ENCODE results near the gene NKAIN4. TPM values are rescaled to one million over a fixed set of nuclear protein-coding genes. Genes with fewer than 3 reads are reported as not detected.

NKAIN4 gene
- total RNA-seq, 1 donor from 2014 or later: 0.60 TPM

DNA sequence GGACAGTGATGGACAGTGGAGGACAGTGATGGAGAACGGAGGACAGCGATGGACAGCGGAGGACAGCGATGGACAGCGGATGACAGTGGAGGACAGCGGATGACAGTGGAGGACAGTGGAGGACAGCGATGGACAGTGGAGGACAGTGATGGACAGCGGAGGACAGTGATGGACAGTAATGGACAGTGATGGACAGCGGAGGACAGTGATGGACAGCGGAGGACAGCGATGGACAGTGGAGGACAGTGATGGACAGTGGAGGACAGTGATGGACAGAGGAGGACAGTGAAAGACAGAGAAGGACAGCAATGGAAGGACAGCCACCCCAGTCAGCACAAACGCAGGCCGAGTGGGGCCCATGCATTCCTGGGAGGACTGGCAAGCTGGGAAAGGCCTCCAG lies 3.4 kb upstream of the NKAIN4 start:
- Mint-ChIP-seq H3K36me3 (ENCODE audit: insufficient read depth) (no peaks in the 10 kb centered on the region), H3K9me3 (ENCODE audit: low read depth) (no peaks in the 10 kb centered on the region), H3K27me3 (peaks cover 48% of the 10 kb centered on the region), H3K27ac (no peak overlapping the region), H3K4me3 (ENCODE audit: low read depth) (no peak overlapping the region), H3K4me1 (ENCODE audit: low read depth) (peaks cover 12% of the 10 kb centered on the region)
- no peak for DNase-seq (ENCODE audit: low spot score, unreplicated experiment)
- TF ChIP-seq, protein P1, sequence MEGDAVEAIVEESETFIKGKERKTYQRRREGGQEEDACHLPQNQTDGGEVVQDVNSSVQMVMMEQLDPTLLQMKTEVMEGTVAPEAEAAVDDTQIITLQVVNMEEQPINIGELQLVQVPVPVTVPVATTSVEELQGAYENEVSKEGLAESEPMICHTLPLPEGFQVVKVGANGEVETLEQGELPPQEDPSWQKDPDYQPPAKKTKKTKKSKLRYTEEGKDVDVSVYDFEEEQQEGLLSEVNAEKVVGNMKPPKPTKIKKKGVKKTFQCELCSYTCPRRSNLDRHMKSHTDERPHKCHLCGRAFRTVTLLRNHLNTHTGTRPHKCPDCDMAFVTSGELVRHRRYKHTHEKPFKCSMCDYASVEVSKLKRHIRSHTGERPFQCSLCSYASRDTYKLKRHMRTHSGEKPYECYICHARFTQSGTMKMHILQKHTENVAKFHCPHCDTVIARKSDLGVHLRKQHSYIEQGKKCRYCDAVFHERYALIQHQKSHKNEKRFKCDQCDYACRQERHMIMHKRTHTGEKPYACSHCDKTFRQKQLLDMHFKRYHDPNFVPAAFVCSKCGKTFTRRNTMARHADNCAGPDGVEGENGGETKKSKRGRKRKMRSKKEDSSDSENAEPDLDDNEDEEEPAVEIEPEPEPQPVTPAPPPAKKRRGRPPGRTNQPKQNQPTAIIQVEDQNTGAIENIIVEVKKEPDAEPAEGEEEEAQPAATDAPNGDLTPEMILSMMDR (IDR thresholded peaks at IDR 0.05; ENCODE audit: unreplicated experiment): no peak

DNA sequence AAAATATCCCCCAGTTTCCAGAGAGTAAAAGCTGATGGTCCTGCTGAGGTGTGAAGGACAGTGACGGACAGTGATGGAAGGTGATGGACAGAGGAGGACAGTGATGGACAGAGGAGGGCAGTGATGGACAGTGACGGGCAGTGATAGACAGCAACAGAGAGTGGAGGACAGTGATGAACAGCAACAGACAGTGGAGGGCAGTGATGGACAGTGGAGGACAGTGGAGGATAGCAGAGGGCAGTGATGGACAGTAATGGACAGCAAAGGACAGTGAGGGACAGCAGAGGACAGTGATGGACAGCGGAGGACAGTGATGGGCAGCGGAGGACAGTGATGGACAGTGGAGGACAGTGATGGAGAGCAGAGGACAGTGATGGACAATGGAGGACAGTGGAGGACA lies 2.7 kb upstream of the NKAIN4 start:
- Mint-ChIP-seq H3K4me1 (ENCODE audit: low read depth) (peaks cover 12% of the 10 kb centered on the region), H3K36me3 (ENCODE audit: insufficient read depth) (no peaks in the 10 kb centered on the region), H3K27ac (no peak overlapping the region), H3K9me3 (ENCODE audit: low read depth) (no peaks in the 10 kb centered on the region), H3K4me3 (ENCODE audit: low read depth) (no peak overlapping the region), H3K27me3 (peaks cover 54% of the 10 kb centered on the region)
- TF ChIP-seq, protein P1 (IDR thresholded peaks at IDR 0.05; ENCODE audit: unreplicated experiment): no peak
- DNase-seq (ENCODE audit: low spot score, unreplicated experiment): no peak

DNA sequence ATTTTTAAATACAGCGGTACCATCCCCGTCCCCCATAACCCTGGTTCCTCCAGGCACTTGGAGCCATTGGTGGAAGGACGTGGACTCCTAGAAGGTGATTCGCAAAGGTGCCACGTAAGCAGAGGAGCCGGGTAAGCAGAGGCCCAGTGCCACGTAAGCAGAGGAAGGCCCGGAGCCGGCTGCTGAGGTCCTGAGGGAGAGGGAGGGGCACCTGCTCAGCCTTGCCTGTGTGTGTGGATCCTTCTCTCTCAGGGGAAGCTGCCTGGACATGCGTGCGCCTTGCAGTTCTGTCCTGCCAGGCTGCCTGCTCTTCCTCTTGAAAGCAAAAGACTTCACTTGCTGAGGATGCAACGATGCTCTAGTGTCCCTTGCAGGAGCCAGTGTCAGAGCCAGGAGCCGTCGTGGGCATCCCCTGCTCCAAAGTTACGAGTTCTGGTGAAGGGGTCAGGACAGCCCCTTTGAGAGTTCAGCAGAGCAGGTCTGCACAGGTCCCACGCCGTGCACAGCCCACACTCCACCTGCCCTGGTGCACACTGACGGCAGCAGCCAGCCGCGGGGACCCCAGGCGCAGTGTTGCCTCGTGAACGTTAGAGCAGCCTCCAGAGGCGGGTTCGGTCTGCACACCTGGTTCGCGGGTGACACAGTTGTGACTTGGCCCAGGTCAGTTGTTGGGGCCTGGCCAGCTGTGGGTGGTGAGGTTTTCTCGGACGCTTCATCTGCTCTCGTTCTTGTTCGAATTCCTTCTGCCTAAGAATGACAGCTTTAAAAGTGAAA lies 1.9 kb upstream of the NKAIN4 start:
- DNase-seq (ENCODE audit: low spot score, unreplicated experiment): no peak
- Mint-ChIP-seq H3K4me1 (ENCODE audit: low read depth) (peaks cover 8% of the 10 kb centered on the region), H3K9me3 (ENCODE audit: low read depth) (no peaks in the 10 kb centered on the region), H3K27ac (no peak overlapping the region), H3K4me3 (ENCODE audit: low read depth) (no peak overlapping the region), H3K27me3 (peaks cover 57% of the 10 kb centered on the region), H3K36me3 (ENCODE audit: insufficient read depth) (no peaks in the 10 kb centered on the region)
- TF ChIP-seq, protein P1 (IDR thresholded peaks at IDR 0.05; ENCODE audit: unreplicated experiment): peak; percentile 7

DNA sequence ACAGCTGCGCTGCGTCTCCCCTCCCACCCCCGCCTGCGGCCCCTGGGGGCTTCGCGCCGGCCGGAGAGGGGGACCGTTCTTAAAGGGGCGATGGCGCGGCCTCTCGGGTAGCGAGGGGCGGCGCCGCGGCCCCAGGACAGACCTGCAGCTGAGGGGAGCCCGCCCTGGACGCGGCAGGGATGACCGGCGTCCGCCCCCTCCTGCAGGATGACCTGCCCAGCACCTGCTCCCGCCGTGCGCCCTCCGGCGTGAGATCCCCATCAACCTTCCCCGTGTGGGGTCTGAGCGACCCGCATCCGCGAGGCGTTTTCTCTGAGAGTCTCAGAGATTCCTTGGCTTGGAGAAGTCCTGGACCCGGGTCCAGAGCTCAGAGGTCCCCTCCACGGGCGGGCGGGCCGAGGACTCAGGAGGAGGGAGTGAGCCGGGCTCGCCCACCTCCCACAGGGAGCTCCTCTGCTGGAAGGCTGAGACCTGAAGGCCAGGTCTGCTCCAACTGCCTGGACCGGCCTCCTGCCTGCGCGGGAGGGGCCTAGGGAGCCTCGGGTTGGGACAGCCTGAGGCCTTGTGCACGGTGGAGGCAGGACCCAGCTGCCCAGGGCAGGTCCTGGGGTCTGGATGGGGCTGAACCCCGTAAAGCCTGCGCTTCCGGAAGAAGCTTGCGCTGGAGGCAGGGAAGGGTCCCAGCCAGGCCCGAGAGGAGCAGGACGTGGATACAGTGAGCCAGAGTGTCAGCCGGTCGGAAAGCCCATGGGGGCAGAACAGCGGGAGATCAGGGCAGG lies 532 bp upstream of the NKAIN4 start:
- Mint-ChIP-seq H3K36me3 (ENCODE audit: insufficient read depth) (no peaks in the 10 kb centered on the region), H3K4me3 (ENCODE audit: low read depth) (peak overlapping the region; percentile 37), H3K4me1 (ENCODE audit: low read depth) (peaks cover 8% of the 10 kb centered on the region), H3K9me3 (ENCODE audit: low read depth) (peaks cover 2% of the 10 kb centered on the region), H3K27me3 (peaks cover 63% of the 10 kb centered on the region), H3K27ac (no peak overlapping the region)
- TF ChIP-seq, protein P1 (IDR thresholded peaks at IDR 0.05; ENCODE audit: unreplicated experiment): peak; percentile 38
- DNase-seq (ENCODE audit: low spot score, unreplicated experiment): no peak

DNA sequence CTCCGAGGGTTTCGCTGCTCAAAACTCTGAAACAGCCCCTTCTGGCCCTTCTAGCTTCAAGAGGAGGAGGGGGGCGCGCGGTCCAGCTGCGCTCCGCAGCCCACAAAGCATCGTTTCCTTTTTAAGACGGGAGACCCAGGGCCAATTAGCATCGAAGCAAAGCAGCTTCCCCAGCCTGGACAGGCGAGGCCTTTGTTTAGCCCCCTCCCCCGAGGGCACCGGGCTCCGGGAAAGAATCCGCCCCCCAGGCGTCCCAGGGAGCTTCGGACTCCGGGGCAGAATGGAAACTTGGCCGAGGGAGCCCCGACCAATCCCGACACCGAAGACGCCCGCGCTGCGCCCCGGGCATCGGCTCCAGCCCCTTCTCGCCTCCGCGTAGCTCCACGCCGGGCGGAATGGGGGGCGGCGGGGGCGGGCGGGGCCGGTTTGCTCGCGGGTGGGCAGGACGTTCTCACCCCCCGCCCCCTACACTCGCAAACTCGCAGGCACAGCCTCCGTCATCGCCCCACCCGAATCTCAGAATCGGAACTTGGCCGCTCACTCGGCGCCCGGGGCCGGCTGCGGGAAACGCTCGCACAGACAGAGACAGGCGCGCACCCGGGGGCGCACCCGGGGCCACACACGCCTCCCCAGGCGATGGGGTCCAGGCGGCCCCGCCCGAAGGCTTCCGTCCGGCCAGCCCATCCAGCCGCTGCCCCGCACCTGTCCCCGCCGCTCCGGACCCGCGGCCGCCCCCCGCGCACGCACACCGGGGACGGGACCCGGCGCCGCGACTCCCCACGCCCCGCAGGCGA lies 628 bp downstream of the NKAIN4 start:
- H3K4me1 Mint-ChIP-seq (ENCODE audit: low read depth): peaks cover 12% of the 10 kb centered on the region
- H3K36me3 Mint-ChIP-seq (ENCODE audit: insufficient read depth): no peaks in the 10 kb centered on the region
- peaks cover 68% of the 10 kb centered on the region for H3K27me3 Mint-ChIP-seq
- H3K4me3 Mint-ChIP-seq (ENCODE audit: low read depth): no peak overlapping the region
- no peak for DNase-seq (ENCODE audit: low spot score, unreplicated experiment)
- no peak overlapping the region for H3K27ac Mint-ChIP-seq
- peaks cover 2% of the 10 kb centered on the region for H3K9me3 Mint-ChIP-seq (ENCODE audit: low read depth)
- TF ChIP-seq, protein P1 (IDR thresholded peaks at IDR 0.05; ENCODE audit: unreplicated experiment): no peak

All from progenitor cell of endocrine pancreas (in vitro differentiated cells).